H9 (cell line): ENCODE data around the gene MUTYH. TPM values are rescaled to one million over a fixed set of nuclear protein-coding genes. Genes with fewer than 3 reads are reported as not detected.

ENCODE experiments used
- DNase-seq: peaks from one replicate; pipeline ENCODE4 v3.0.0-alpha.2; 2017
- H2AFZ ChIP-seq: one replicate; pipeline ENCODE4 v1.6.1; 2013; ENCODE audit warnings: mild to moderate bottlenecking, low read length, control low read depth, moderate library complexity
- H2AK5ac ChIP-seq: 2 replicates; pipeline ENCODE4 v1.6.1; 2013; ENCODE audit warnings: low read length, control low read depth, mixed read lengths; ENCODE audit not compliant: insufficient read length
- H2BK120ac ChIP-seq: one replicate; pipeline ENCODE4 v1.6.1; 2013; ENCODE audit warnings: low read depth, mild to moderate bottlenecking, low read length, control low read depth, inconsistent platforms; ENCODE audit not compliant: poor library complexity, severe bottlenecking
- H2BK12ac ChIP-seq: 2 replicates; pipeline ENCODE4 v1.6.1; 2013; ENCODE audit warnings: low read length, control low read depth, mixed read lengths, low read depth; ENCODE audit not compliant: insufficient read length
- H2BK15ac ChIP-seq: 2 replicates; pipeline ENCODE4 v1.6.1; 2013; ENCODE audit warnings: low read depth, low read length, control low read depth
- H2BK20ac ChIP-seq: one replicate; pipeline ENCODE4 v1.6.1; 2013; ENCODE audit warnings: low read depth, mild to moderate bottlenecking, low read length, control low read depth, inconsistent platforms; ENCODE audit not compliant: poor library complexity, severe bottlenecking
- H2BK5ac ChIP-seq: 2 replicates; pipeline ENCODE4 v1.6.1; 2013; ENCODE audit warnings: low read length, control low read depth, mixed read lengths; ENCODE audit not compliant: insufficient read length
- H3K14ac ChIP-seq: 2 replicates; pipeline ENCODE4 v1.6.1; 2013; ENCODE audit warnings: low read length, control low read depth; ENCODE audit not compliant: insufficient read depth
- H3K18ac ChIP-seq: 2 replicates; pipeline ENCODE4 v1.6.1; 2013; ENCODE audit warnings: low read depth, mild to moderate bottlenecking, mixed read lengths, low read length, control low read depth; ENCODE audit not compliant: insufficient read length
- H3K23ac ChIP-seq: 2 replicates; pipeline ENCODE4 v1.6.1; 2013; ENCODE audit warnings: low read length, control low read depth, mixed read lengths, low read depth; ENCODE audit not compliant: insufficient read length
- H3K23me2 ChIP-seq: 2 replicates; pipeline ENCODE4 v1.6.1; 2013; ENCODE audit warnings: low read depth, mild to moderate bottlenecking, mixed read lengths, low read length, control low read depth; ENCODE audit not compliant: insufficient read length, poor library complexity, severe bottlenecking
- H3K27ac ChIP-seq: 2 replicates; pipeline ENCODE4 v1.5.1; 2013; ENCODE audit warnings: low read length, control low read depth, mixed read lengths, low read depth; ENCODE audit not compliant: insufficient read length
- H3K27me3 ChIP-seq: 2 replicates; pipeline ENCODE4 v1.6.1; 2013; ENCODE audit warnings: low read length, control low read depth, inconsistent platforms; ENCODE audit not compliant: insufficient read depth
- H3K4ac ChIP-seq: 2 replicates; pipeline ENCODE4 v1.6.1; 2013; ENCODE audit warnings: low read depth, mild to moderate bottlenecking, control low read depth, inconsistent platforms, low read length, moderate library complexity
- H3K4me1 ChIP-seq: 2 replicates; pipeline ENCODE4 v1.6.1; 2013; ENCODE audit warnings: low read length, control low read depth, inconsistent platforms; ENCODE audit not compliant: insufficient read depth
- H3K4me2 ChIP-seq: 2 replicates; pipeline ENCODE4 v1.6.1; 2013; ENCODE audit warnings: low read length, control low read depth, mixed read lengths; ENCODE audit not compliant: insufficient read length, insufficient read depth
- H3K56ac ChIP-seq: 2 replicates; pipeline ENCODE4 v1.6.1; 2013; ENCODE audit warnings: low read depth, mild to moderate bottlenecking, mixed read lengths, low read length, control low read depth; ENCODE audit not compliant: insufficient read length
- H3K79me1 ChIP-seq: 2 replicates; pipeline ENCODE4 v1.6.1; 2013; ENCODE audit warnings: low read depth, mild to moderate bottlenecking, moderate library complexity, low read length, control low read depth, inconsistent platforms; ENCODE audit not compliant: insufficient read depth, poor library complexity, severe bottlenecking
- H3K79me2 ChIP-seq: 2 replicates; pipeline ENCODE4 v1.6.1; 2013; ENCODE audit warnings: low read length, control low read depth, inconsistent platforms; ENCODE audit not compliant: insufficient read depth
- H3K9ac ChIP-seq: 2 replicates; pipeline ENCODE4 v1.6.1; 2013; ENCODE audit warnings: low read length, control low read depth, mixed read lengths; ENCODE audit not compliant: insufficient read length; ENCODE audit errors: extremely low read depth
- H3K9me3 ChIP-seq: one replicate; pipeline ENCODE4 v1.6.1; 2013; ENCODE audit warnings: low read depth, low read length, inconsistent platforms; ENCODE audit not compliant: control insufficient read depth
- H3T11ph ChIP-seq: one replicate; pipeline ENCODE4 v1.6.1; 2013; ENCODE audit warnings: mild to moderate bottlenecking, low read length, control low read depth, inconsistent platforms
- H4K20me1 ChIP-seq: one replicate; pipeline ENCODE4 v1.6.1; 2013; ENCODE audit not compliant: control insufficient read depth, insufficient read length, insufficient read depth
- H4K5ac ChIP-seq: 2 replicates; pipeline ENCODE4 v1.6.1; 2013; ENCODE audit warnings: low read depth, mild to moderate bottlenecking, mixed read lengths, low read length, control low read depth; ENCODE audit not compliant: insufficient read length
- H4K8ac ChIP-seq: replicated peaks from 2 replicates; pipeline ENCODE4 v1.6.1; 2013; ENCODE audit warnings: low read length, control low read depth, mixed read lengths, low read depth; ENCODE audit not compliant: insufficient read length
- H4K91ac ChIP-seq: 2 replicates; pipeline ENCODE4 v1.6.1; 2013; ENCODE audit warnings: low read depth, mild to moderate bottlenecking, moderate library complexity, mixed read lengths, low read length, control low read depth; ENCODE audit not compliant: insufficient read length
- H3K27ac Mint-ChIP-seq, 3 experiments: 2 replicates in 2 of 3; 3 replicates in 1 of 3; pipeline ENCODE4 v1.8.0; 2020 to 2021; ENCODE audit warnings: mixed read lengths in 3 of 3, mild to moderate bottlenecking in 1 of 3, moderate library complexity in 1 of 3
- H3K27me3 Mint-ChIP-seq: 2 replicates; pipeline ENCODE4 v1.8.0; 2021; ENCODE audit warnings: low read depth, mild to moderate bottlenecking, moderate library complexity, mixed read lengths
- H3K36me3 Mint-ChIP-seq, 3 experiments: 2 replicates in 2 of 3; 3 replicates in 1 of 3; pipeline ENCODE4 v1.8.0; 2020 to 2021; ENCODE audit warnings: low read depth in 3 of 3, mixed read lengths in 3 of 3; ENCODE audit not compliant: insufficient read depth in 1 of 3
- H3K4me1 Mint-ChIP-seq, 2 experiments: 2 replicates each; pipeline ENCODE4 v1.8.0; 2020; ENCODE audit warnings: mixed read lengths in 2 of 2
- H3K4me3 Mint-ChIP-seq, 2 experiments: 2 replicates in 1 of 2; 3 replicates in 1 of 2; pipeline ENCODE4 v1.8.0; 2020 to 2021; ENCODE audit warnings: mild to moderate bottlenecking in 2 of 2, mixed read lengths in 2 of 2, moderate library complexity in 1 of 2
- H3K9me3 Mint-ChIP-seq, 2 experiments: 2 replicates in 1 of 2; 3 replicates in 1 of 2; pipeline ENCODE4 v1.8.0; 2020; ENCODE audit warnings: mild to moderate bottlenecking in 2 of 2, mixed read lengths in 2 of 2, moderate library complexity in 1 of 2
- CTCF ChIP-seq: fragments of 200-600 bp; sonication (generic); conservative IDR thresholded peaks from 3 replicates; pipeline ENCODE4 v1.8.0; 2021; ENCODE audit warnings: antibody characterized with exemption, mild to moderate bottlenecking
- WGBS: extraction: QIAGEN DNeasy Blood & Tissue Kit; methylation state at CpG from one replicate; pipeline ENCODE4 v1.1.7; 2013; ENCODE audit warnings: missing lambda C conversion rate, low lambda C conversion rate, mixed read lengths; ENCODE audit not compliant: insufficient read length; ENCODE audit errors: extremely low coverage; 5-methylcytosine and 5-hydroxymethylcytosine counted together
- total RNA-seq: library from RNA; stranded (reverse); gene quantifications from 2 replicates; pipeline ENCODE4 v1.2.1, GENCODE V29; 2021

Gene MUTYH
- total RNA-seq, 1 experiment from 2014 or later, result 52.6 TPM

- H3K4me1 ChIP-seq, result peaks cover 6% of the 10 kb centered on the region; the same call in 1 of the 2 replicates
- H3K27ac ChIP-seq, result no peak overlapping the region
- H3K27me3 ChIP-seq, result no peaks in the 10 kb centered on the region
- H3K23ac ChIP-seq, result no peak overlapping the region
- no peak overlapping the region for H2BK20ac ChIP-seq
- DNase-seq, result no peak
- no peak overlapping the region for H2BK15ac ChIP-seq
- no peak overlapping the region for H2BK120ac ChIP-seq
- Mint-ChIP-seq H3K4me1 (peaks cover 19 to 20% of the 10 kb centered on the region in 2 experiments), H3K27me3 (no peaks in the 10 kb centered on the region), H3K27ac (peak overlapping the region in 1 of 3 experiments; percentile 18; a peak in 1 of 7 replicates), H3K36me3 (no peaks in the 10 kb centered on the region), H3K9me3 (no peaks in the 10 kb centered on the region), H3K4me3 (no peak overlapping the region)
- H3K4ac ChIP-seq, result no peak overlapping the region
- H3K23me2 ChIP-seq, result no peaks in the 10 kb centered on the region
- no peaks in the 10 kb centered on the region for H3K9me3 ChIP-seq
- H4K8ac ChIP-seq, result no peak overlapping the region
- no peak overlapping the region for H2AK5ac ChIP-seq
- no peak overlapping the region for H4K5ac ChIP-seq
- no peak overlapping the region for H2BK12ac ChIP-seq
- peak overlapping the region; percentile 13 for H3K9ac ChIP-seq
- no peak for TF ChIP-seq CTCF
- H3K79me1 ChIP-seq, result no peaks in the 10 kb centered on the region
- H3K79me2 ChIP-seq, result no peaks in the 10 kb centered on the region
- H3K4me2 ChIP-seq, result no peak overlapping the region
- WGBS, result no CpG with 5 or more reads among the region's 4 CpGs
- no peak overlapping the region for H4K91ac ChIP-seq
- H3K14ac ChIP-seq, result no peak overlapping the region
- H4K20me1 ChIP-seq, result no peaks in the 10 kb centered on the region
- no peak overlapping the region for H3K18ac ChIP-seq
- H3T11ph ChIP-seq, result no peak overlapping the region
- no peak overlapping the region for H3K56ac ChIP-seq
- no peak overlapping the region for H2BK5ac ChIP-seq
- no peak overlapping the region for H2AFZ ChIP-seq
Observed at GRCh38 chr1:45356186-45356585, 15.9 kb upstream of the MUTYH start.
